ENCODE measurements around the gene ORMDL3.
A peak's percentile ranks its signal among the peaks of the same experiment; 100 is the strongest.

The ORMDL3 gene, protein sequence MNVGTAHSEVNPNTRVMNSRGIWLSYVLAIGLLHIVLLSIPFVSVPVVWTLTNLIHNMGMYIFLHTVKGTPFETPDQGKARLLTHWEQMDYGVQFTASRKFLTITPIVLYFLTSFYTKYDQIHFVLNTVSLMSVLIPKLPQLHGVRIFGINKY

DNA sequence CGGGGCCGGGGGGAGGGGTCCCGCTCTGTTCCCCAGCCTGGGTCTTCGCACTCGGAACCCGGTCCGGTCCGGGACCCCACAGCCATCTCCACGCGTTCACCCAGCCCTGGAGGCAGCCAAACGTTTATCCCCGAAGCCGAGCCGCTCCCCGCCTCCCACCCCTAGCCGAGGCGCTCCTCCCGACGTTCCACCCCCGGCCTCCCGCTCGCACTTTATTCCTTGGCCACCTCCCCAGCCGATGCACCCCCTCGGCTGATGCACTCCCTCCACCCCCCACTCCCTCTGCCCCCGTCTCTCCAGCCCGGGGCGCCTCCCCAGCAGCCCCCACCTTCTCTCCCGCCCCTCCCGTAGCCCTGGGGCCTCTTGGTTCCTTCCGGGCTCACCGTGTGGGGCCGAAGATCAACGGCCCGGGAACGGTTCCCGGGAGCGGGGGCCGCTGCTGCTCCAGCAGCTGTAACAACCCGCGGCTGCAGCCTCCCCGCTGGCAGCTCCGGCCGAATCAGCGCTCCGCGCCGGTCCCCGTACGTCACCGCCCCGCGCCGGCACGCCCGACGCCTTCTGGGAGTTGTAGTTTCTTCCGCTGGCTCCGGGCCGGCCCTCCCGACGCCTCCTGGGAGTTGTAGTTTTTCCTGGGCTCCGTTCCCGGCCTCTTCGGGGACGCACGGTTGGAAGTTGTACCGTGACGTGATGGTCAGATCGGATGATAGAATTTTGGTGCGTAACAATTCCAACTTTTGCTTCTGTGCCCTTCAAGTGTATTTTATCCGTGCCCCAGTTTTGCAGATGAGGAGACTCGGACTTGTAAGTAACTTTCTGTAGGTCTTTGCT lies at the start of gene ORMDL3, which contains the start of gene LRRC3C:
Gene ORMDL3 (minus strand): TSS at position 501 of the 828 bp plus-strand sequence. CDS start 3,398 bp downstream, outside the sequence.
Gene LRRC3C (plus strand): TSS at position 632 of the 828 bp plus-strand sequence. CDS start 13,792 bp downstream, outside the sequence.
- peak; percentile 68 to 93 for DNase-seq

DNA sequence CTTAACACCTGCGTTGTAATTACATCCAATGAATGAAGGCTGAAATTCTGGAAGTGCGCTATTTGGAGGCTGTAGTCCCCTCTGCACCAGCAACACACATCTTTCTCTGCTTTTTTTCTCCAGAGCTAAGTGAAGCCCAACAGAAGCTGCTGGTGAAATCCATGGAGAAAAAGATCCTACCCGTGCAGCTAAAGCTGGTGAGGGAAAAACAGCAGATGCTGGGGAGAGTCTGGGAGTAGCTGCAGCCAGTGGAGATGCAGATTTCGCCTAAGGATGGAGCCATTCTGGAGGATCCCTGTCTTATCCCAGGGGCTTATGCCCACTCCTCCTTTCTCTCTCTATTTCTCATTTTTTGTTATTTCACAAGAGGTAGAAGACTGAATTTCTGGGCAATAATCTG lies 48.4 kb upstream of the ORMDL3 start:
- DNase-seq: no peak

DNA sequence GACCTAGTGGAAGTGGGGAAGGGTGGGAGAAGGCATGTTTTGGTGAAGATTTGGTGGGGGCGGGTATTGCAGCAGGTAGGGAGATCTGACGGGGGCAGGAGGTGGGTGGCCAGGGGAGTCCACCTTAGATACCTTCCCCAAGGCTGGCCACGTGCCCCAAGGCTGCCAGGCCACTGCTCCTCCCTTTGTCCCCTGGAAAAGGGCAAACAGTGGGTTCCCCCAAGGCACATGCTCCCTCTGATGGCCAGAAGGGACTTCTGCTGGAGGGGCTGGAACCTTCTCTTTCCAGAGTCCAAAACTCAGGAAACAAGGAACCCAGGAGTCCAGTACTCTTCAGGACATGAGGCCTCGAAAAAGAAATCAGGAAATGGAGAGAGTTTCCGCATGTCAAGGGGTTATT lies 47.0 kb upstream of the ORMDL3 start:
- no peak for DNase-seq

GRCh38 chr17:39973496-39973895 lies 46.1 kb upstream of the ORMDL3 start:
- DNase-seq: no peak

- DNase-seq: no peak
These were observed 44.9 kb upstream of the ORMDL3 start for GRCh38 chr17:39972271-39972670.

- no peak for DNase-seq
These were observed 43.7 kb upstream of the ORMDL3 start for GRCh38 chr17:39971076-39971603.

- DNase-seq: no peak
These were observed 42.8 kb upstream of the ORMDL3 start for GRCh38 chr17:39970157-39970692.

DNA sequence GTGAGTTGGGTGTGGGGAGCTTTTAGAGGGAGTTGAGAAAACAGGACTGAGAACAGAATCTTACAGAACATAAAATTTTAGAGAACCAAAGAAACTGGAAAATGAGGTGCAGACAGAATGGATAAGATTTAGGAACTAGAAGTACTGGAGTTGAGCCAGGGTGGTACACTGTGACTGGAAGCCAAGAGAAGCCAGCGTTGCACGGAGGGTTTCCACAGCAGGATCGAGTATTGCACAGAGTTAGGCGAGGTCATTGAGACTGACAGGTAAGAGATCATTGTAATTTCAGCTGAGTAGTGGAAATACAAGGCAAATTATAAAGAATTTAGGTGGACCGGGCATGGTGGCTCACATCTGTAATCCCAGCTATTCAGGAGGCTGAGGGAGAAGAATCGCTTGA lies 42.0 kb upstream of the ORMDL3 start:
- DNase-seq: no peak

- DNase-seq: no peak
These were observed 41.4 kb upstream of the ORMDL3 start for GRCh38 chr17:39968761-39969160.

GRCh38 chr17:39966771-39967170 lies 39.4 kb upstream of the ORMDL3 start:
- no peak for DNase-seq

DNA sequence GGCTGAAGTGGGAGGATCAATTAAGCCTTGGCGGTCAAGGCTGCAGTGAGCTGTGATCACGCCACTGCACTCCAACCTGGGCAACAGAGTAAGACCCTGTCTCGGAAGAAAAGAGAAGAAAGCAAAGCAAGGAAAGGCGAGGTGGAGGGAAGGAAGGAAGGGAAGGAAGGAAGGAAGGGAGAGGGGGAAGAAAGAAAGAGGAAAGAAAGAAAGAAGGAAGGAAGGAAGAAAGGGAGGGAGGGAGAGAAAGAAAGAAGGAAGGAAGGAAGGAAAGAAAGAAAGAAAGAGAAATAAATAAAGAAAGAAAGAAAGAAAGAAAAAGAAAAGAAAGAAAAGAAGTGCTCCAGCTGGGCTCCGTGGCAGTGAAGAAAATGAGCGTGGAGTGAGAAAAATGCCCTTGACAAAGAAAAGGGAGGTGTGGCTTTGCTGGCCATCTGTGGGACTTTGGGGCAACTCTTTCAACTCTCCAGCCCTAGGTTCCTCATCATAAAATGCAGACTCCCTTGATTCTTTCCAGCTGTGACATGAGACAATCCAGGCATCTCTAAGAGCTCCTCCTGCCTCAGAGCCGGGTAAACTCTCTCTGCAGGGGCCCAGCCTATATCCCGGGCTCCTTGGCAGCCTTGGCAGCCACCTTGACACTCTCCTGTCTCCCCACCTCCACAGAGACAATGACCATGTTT lies 37.8 kb upstream of the ORMDL3 start:
- DNase-seq: no peak

GRCh38 chr17:39963829-39964228 lies 36.4 kb upstream of the ORMDL3 start:
- no peak for DNase-seq

DNA sequence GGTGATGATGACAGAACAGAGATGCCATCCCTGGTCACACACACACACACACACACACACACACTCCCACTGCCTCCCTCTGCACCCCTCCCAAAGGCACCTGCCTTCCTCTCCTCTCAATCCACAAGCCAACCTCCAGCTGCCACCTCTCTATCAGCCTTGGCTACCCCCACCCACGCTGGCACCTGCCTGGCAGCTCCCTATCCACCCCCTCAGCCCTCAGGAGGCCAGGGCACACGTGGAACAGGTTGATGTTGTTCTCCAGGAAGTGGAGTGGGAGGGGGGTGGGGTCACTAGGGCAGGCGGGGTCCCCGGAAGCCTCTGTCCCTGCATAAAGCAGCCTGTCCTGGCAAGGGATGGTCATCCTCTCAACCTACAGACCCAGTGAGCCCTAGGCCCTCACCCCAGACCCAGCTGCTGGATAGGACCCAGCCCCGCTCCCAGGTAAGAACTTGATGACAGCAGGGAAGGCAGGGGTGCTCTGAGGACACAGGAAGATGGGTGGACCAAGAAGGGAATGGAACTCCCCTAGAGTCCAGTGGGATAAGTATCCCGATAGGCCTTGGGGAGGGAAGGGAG lies 35.3 kb upstream of the ORMDL3 start, which contains the start of gene GSDMA:
Gene GSDMA (plus strand): TSS at position 363 of the 579 bp plus-strand sequence. CDS start 2,684 bp downstream, outside the sequence.
- no peak for DNase-seq

- no peak for DNase-seq
These were observed 33.2 kb upstream of the ORMDL3 start for GRCh38 chr17:39960524-39961041.

- DNase-seq: no peak
These were observed 28.4 kb upstream of the ORMDL3 start for GRCh38 chr17:39955726-39956225.

DNA sequence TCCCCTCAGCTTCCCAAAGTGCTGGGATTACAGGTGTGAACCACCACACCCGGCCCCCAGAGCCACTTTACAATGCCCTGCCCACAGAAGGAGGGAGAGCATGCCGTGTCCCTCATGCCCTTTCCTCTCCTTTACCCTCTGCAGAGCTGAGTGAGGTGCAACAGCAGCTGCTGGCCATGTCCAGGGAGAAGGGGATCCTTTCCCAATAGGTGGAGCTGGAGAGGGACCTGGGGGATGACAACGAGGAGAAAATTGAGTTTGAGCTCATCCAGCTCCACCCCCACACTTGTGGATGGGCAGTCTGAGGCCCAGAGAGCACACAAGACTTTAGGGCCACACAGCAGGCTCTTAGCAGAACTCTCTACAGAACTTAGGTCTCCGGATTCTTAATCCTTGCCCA lies 27.5 kb upstream of the ORMDL3 start:
- no peak for DNase-seq

- no peak for DNase-seq
These were observed 26.1 kb upstream of the ORMDL3 start for GRCh38 chr17:39953471-39953888.

DNA sequence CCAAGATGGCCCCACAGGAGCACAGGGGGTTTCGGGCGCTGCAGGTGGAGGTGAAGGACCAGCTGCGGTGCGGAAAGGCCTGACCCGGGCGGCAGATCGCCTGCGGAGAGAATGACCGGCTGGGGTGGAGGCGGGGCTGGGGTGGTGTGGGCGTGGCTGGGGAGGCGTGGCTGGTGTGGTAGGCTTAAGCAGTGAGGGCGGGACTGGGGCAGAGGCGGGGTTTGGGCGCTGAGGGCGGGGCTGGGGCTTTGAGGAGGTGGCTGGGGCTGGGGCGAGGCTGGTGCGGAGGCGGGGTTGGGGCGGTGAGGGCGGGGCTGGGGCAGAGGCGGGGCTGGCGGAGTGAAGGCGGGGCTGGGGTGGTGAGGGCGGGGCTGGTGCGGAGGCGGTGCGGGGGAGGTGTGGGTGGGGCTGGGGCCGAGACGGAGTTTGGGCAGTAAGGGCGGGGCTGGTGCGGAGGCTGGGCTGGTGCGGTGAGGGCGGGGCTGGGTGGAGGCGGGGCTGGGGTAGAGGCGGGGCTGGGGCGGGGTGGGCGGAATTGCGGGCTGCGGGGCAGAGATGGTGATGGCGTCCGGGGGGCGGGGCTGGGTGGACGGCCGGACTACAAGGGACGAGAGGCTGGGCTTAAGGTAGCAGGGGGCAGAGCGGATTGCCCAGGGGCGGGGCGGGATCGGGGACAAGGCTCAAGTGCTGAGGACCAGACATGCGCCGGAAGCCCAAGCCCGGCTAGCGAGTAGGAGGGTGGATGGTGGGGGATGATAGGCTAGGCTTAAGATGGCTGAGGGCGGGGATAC lies 25.5 kb upstream of the ORMDL3 start:
- DNase-seq: peak; percentile 87 to 97

- DNase-seq: no peak
These were observed 24.7 kb upstream of the ORMDL3 start for GRCh38 chr17:39951924-39952679.

- peak in 1 of 2 experiments; percentile 16 for DNase-seq
These were observed 23.5 kb upstream of the ORMDL3 start for GRCh38 chr17:39950871-39951348.

Data from NCI-H526 (cell line).